ENCODE results near the gene CFAP45. TPM values are rescaled to one million over a fixed set of nuclear protein-coding genes. Genes with fewer than 3 reads are reported as not detected.

The CFAP45 gene
- total and polyA plus RNA-seq, 2 donors: 0.52 to 1.3 TPM

DNA sequence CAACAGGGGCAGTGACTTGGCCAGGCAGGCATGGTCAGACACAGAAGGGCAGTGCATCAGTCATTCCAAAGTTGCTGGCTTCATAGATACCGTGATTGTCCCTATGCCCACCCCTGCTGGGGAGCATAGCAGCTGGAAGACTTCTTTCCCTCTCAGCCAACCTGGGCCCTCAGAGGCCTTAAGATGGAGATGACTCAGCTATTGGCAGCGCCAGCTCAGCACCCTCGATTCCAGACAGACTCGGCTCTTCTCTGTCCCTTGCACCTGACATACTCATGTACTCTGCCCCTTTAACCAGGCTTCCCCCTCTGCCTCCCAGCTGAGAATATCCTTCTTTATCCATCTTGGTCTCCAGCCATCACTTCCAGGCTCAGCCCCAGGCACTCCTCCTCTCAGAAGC, 56.5 kb downstream of the CFAP45 start:
- no peaks in the 10 kb centered on the region for H3K36me3 ChIP-seq (ENCODE audit: control insufficient read depth in 2 of 2, insufficient read depth in 2 of 2, low read length in 1 of 2)
- no peak for DNase-seq (ENCODE audit: low read depth in 6 of 9, low spot score in 9 of 9)
- H3K27me3 ChIP-seq (ENCODE audit: control insufficient read depth in 2 of 2, insufficient read depth in 1 of 2, low read length in 1 of 2): peaks cover 0 to 2% of the 10 kb centered on the region in 2 donors
- no peaks in the 10 kb centered on the region for H3K4me1 ChIP-seq (ENCODE audit: control insufficient read depth in 2 of 2, insufficient read depth in 2 of 2, low read length in 2 of 2)
- H3K27ac ChIP-seq (ENCODE audit: low read depth in 1 of 2, low read length in 1 of 2): no peak overlapping the region
- H3K9me3 ChIP-seq (ENCODE audit: control insufficient read depth in 2 of 2, insufficient read depth in 1 of 2, low read length in 1 of 2): no peaks in the 10 kb centered on the region
- WGBS: 85% methylated on average over 4 of the region's 4 CpGs
- H3K4me3 ChIP-seq (ENCODE audit: low read length in 2 of 2): no peak overlapping the region

- H3K27me3 ChIP-seq (ENCODE audit: control insufficient read depth in 2 of 2, insufficient read depth in 1 of 2, low read length in 1 of 2): no peaks in the 10 kb centered on the region
- H3K4me3 ChIP-seq (ENCODE audit: low read length in 2 of 2): no peak overlapping the region
- no peak overlapping the region for H3K27ac ChIP-seq (ENCODE audit: low read depth in 1 of 2, low read length in 1 of 2)
- H3K9me3 ChIP-seq (ENCODE audit: control insufficient read depth in 2 of 2, insufficient read depth in 1 of 2, low read length in 1 of 2): no peaks in the 10 kb centered on the region
- no peaks in the 10 kb centered on the region for H3K4me1 ChIP-seq (ENCODE audit: control insufficient read depth in 2 of 2, insufficient read depth in 2 of 2, low read length in 2 of 2)
- 98% methylated on average over 2 of the region's 2 CpGs for WGBS
- no peak for DNase-seq (ENCODE audit: low read depth in 6 of 9, low spot score in 9 of 9)
- H3K36me3 ChIP-seq (ENCODE audit: control insufficient read depth in 2 of 2, insufficient read depth in 2 of 2, low read length in 1 of 2): no peaks in the 10 kb centered on the region
These were observed 58.2 kb downstream of the CFAP45 start for GRCh38 chr1:159841749-159842148.

DNA sequence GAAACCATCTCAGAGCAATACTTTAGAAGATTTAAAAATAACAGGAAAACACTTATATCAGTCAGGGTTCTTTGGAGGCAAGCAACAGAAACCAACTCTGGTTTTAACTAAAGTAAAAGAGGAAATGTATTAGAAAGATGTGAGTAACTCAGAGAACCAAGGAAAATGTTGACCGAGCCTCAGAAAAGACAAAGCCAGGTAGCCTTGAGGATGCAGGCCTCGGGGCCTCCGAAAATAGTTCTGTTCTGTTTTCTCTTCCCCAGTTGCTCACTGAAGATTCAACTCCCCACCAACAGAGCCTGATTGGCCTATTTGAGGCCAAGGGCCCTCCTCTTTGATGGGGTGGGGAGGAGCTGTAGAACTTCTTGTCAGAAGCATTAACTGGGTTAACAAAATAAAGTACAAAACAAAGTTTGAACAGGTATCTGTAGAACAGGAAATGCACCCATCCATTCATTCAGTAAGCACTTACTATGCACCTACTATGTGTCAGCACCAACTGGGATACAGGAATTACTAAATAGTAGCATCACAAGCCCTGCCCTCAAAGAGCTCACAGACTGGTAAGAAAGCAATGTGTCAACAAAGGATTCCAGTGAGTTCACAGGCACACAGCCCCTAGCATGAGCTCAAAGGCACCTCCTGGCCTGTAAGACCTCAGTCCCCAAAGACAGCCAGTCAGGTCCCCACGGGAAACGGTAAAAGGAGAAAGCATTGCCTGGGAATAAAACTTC, 60.7 kb downstream of the CFAP45 start:
- no peaks in the 10 kb centered on the region for H3K36me3 ChIP-seq (ENCODE audit: control insufficient read depth in 2 of 2, insufficient read depth in 2 of 2, low read length in 1 of 2)
- no peaks in the 10 kb centered on the region for H3K4me1 ChIP-seq (ENCODE audit: control insufficient read depth in 2 of 2, insufficient read depth in 2 of 2, low read length in 2 of 2)
- no peak for DNase-seq (ENCODE audit: low read depth in 6 of 9, low spot score in 9 of 9)
- no peak overlapping the region for H3K27ac ChIP-seq (ENCODE audit: low read depth in 1 of 2, low read length in 1 of 2)
- H3K4me3 ChIP-seq (ENCODE audit: low read length in 2 of 2): no peak overlapping the region
- WGBS: 97% methylated on average over 5 of the region's 5 CpGs
- no peaks in the 10 kb centered on the region for H3K9me3 ChIP-seq (ENCODE audit: control insufficient read depth in 2 of 2, insufficient read depth in 1 of 2, low read length in 1 of 2)
- H3K27me3 ChIP-seq (ENCODE audit: control insufficient read depth in 2 of 2, insufficient read depth in 1 of 2, low read length in 1 of 2): no peaks in the 10 kb centered on the region

DNA sequence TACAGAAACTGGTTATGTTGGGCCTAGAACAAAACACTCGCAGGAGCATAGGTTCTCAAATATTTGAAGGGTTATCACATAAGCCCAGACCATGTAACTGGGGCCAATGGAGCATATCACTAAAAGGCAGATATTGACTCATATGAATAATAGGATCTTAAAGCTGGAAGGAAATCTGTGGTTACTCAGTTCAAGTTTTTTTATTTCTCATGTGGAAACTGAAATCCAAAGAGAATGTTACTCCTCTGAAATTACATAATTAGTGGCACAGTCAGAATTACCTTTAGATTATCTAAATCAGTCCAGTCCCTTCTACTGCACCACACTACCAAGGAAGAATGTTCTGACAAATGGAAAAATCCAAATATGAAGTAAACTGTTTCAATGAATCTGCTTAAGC, 61.2 kb downstream of the CFAP45 start:
- no peak for DNase-seq (ENCODE audit: low read depth in 6 of 9, low spot score in 9 of 9)
- H3K9me3 ChIP-seq (ENCODE audit: control insufficient read depth in 2 of 2, insufficient read depth in 1 of 2, low read length in 1 of 2): no peaks in the 10 kb centered on the region
- no peaks in the 10 kb centered on the region for H3K4me1 ChIP-seq (ENCODE audit: control insufficient read depth in 2 of 2, insufficient read depth in 2 of 2, low read length in 2 of 2)
- H3K27me3 ChIP-seq (ENCODE audit: control insufficient read depth in 2 of 2, insufficient read depth in 1 of 2, low read length in 1 of 2): no peaks in the 10 kb centered on the region
- 90% methylated on average over 1 of the region's 1 CpG for WGBS
- no peak overlapping the region for H3K27ac ChIP-seq (ENCODE audit: low read depth in 1 of 2, low read length in 1 of 2)
- no peak overlapping the region for H3K4me3 ChIP-seq (ENCODE audit: low read length in 2 of 2)
- no peaks in the 10 kb centered on the region for H3K36me3 ChIP-seq (ENCODE audit: control insufficient read depth in 2 of 2, insufficient read depth in 2 of 2, low read length in 1 of 2)

GRCh38 chr1:159835862-159836525, 64.0 kb downstream of the CFAP45 start:
- Histone ChIP-seq H3K9me3 (ENCODE audit: control insufficient read depth in 2 of 2, insufficient read depth in 1 of 2, low read length in 1 of 2) (no peaks in the 10 kb centered on the region), H3K4me1 (ENCODE audit: control insufficient read depth in 2 of 2, insufficient read depth in 2 of 2, low read length in 2 of 2) (no peaks in the 10 kb centered on the region), H3K36me3 (ENCODE audit: control insufficient read depth in 2 of 2, insufficient read depth in 2 of 2, low read length in 1 of 2) (no peaks in the 10 kb centered on the region), H3K4me3 (ENCODE audit: low read length in 2 of 2) (no peak overlapping the region), H3K27me3 (ENCODE audit: control insufficient read depth in 2 of 2, insufficient read depth in 1 of 2, low read length in 1 of 2) (no peaks in the 10 kb centered on the region), H3K27ac (ENCODE audit: low read depth in 1 of 2, low read length in 1 of 2) (no peak overlapping the region)
- DNase-seq (ENCODE audit: low read depth in 6 of 9, low spot score in 9 of 9): no peak
- 96% methylated on average over 8 of the region's 8 CpGs for WGBS

DNA sequence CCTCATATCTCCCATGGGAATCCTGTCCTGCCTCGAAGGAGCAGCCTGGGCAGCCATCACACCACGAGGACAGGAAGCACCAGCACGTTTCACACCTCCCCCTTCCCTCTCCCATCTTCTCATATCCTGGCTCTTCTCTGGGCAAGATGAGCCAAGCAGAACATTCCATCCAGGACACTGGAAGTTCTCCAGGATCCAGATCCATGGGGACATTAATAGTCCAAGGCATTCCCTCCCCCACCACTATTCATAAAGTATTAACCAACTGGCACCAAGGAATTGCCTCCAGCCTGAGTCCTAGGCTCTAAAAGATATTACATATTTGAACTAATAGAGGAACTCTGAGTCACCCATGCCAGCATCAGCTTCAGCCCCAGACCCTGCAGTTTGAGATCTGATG, 64.6 kb downstream of the CFAP45 start:
- Histone ChIP-seq H3K27ac (ENCODE audit: low read depth in 1 of 2, low read length in 1 of 2) (no peak overlapping the region), H3K4me3 (ENCODE audit: low read length in 2 of 2) (no peak overlapping the region), H3K27me3 (ENCODE audit: control insufficient read depth in 2 of 2, insufficient read depth in 1 of 2, low read length in 1 of 2) (no peaks in the 10 kb centered on the region), H3K4me1 (ENCODE audit: control insufficient read depth in 2 of 2, insufficient read depth in 2 of 2, low read length in 2 of 2) (no peaks in the 10 kb centered on the region), H3K36me3 (ENCODE audit: control insufficient read depth in 2 of 2, insufficient read depth in 2 of 2, low read length in 1 of 2) (no peaks in the 10 kb centered on the region), H3K9me3 (ENCODE audit: control insufficient read depth in 2 of 2, insufficient read depth in 1 of 2, low read length in 1 of 2) (no peaks in the 10 kb centered on the region)
- 88% methylated on average over 3 of the region's 3 CpGs for WGBS
- DNase-seq (ENCODE audit: low read depth in 6 of 9, low spot score in 9 of 9): no peak

DNA sequence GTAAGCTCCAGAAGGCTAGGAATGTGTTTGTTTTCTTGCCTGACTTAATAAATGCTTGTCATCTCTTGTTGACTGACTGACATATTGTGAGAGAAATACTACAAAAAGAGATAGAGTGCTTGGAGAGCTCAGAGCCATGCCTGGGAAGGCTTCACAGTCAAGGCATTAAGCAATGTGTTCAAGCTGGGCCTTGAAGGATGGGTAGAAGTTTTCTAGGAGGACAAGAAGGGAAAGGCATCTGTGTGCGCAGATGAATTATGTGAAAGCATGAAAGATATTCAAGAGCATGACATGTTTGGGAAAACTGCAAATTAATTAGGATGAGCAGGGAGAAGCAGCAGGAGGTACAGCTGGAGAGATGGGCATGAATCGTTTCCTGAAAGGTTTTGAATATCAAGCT, 67.7 kb downstream of the CFAP45 start:
- H3K36me3 ChIP-seq (ENCODE audit: control insufficient read depth in 2 of 2, insufficient read depth in 2 of 2, low read length in 1 of 2): no peaks in the 10 kb centered on the region
- H3K9me3 ChIP-seq (ENCODE audit: control insufficient read depth in 2 of 2, insufficient read depth in 1 of 2, low read length in 1 of 2): no peaks in the 10 kb centered on the region
- DNase-seq (ENCODE audit: low read depth in 6 of 9, low spot score in 9 of 9): no peak
- H3K4me3 ChIP-seq (ENCODE audit: low read length in 2 of 2): no peak overlapping the region
- H3K4me1 ChIP-seq (ENCODE audit: control insufficient read depth in 2 of 2, insufficient read depth in 2 of 2, low read length in 2 of 2): peaks cover 1 to 7% of the 10 kb centered on the region in 2 donors
- H3K27ac ChIP-seq (ENCODE audit: low read depth in 1 of 2, low read length in 1 of 2): no peak overlapping the region
- WGBS: 98% methylated on average over 2 of the region's 2 CpGs
- H3K27me3 ChIP-seq (ENCODE audit: control insufficient read depth in 2 of 2, insufficient read depth in 1 of 2, low read length in 1 of 2): no peaks in the 10 kb centered on the region

DNA sequence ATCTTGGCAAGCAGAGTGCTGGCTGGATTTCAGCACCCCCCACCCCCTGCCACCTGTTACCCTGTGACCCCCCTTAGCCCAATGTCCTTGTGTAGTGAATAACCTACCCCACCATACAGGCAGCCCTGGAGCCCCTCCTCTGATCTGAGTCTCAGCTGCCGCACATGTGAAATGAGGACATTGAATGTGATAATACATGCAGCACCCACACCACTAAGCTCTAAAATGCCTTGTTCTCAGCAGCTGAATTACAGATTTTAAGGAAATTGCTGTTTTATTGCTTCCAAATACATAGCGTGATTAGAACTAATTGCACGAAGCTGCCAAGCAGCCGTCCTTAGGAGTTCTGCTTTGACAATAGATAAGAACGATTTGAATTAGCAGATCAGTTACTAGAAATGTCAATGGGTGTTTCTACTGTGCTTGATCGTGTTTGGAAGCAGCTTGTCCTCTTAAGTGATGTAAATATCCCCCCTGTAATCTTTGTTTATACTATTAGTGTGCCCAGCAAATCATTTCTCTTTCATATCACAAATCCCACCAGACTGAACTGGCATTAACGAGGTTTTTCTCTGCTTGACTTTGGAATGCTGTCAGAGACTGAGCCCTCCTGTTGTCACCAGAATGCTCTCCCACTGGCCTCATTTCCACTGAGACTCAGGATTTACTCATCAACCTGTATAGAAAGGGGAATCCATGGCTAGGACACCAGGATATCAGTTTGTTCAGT, 68.4 kb downstream of the CFAP45 start:
- 92% methylated on average over 7 of the region's 7 CpGs for WGBS
- Histone ChIP-seq H3K36me3 (ENCODE audit: control insufficient read depth in 2 of 2, insufficient read depth in 2 of 2, low read length in 1 of 2) (no peaks in the 10 kb centered on the region), H3K27ac (ENCODE audit: low read depth in 1 of 2, low read length in 1 of 2) (no peak overlapping the region), H3K4me3 (ENCODE audit: low read length in 2 of 2) (no peak overlapping the region), H3K9me3 (ENCODE audit: control insufficient read depth in 2 of 2, insufficient read depth in 1 of 2, low read length in 1 of 2) (no peaks in the 10 kb centered on the region), H3K27me3 (ENCODE audit: control insufficient read depth in 2 of 2, insufficient read depth in 1 of 2, low read length in 1 of 2) (no peaks in the 10 kb centered on the region), H3K4me1 (ENCODE audit: control insufficient read depth in 2 of 2, insufficient read depth in 2 of 2, low read length in 2 of 2) (peaks cover 4 to 14% of the 10 kb centered on the region in 2 donors)
- DNase-seq (ENCODE audit: low read depth in 6 of 9, low spot score in 9 of 9): no peak

- H3K4me1 ChIP-seq (ENCODE audit: control insufficient read depth in 2 of 2, insufficient read depth in 2 of 2, low read length in 2 of 2): peaks cover 9 to 23% of the 10 kb centered on the region in 2 donors
- H3K27ac ChIP-seq (ENCODE audit: low read depth in 1 of 2, low read length in 1 of 2): no peak overlapping the region
- H3K36me3 ChIP-seq (ENCODE audit: control insufficient read depth in 2 of 2, insufficient read depth in 2 of 2, low read length in 1 of 2): no peaks in the 10 kb centered on the region
- H3K4me3 ChIP-seq (ENCODE audit: low read length in 2 of 2): no peak overlapping the region
- DNase-seq (ENCODE audit: low read depth in 6 of 9, low spot score in 9 of 9): no peak
- H3K9me3 ChIP-seq (ENCODE audit: control insufficient read depth in 2 of 2, insufficient read depth in 1 of 2, low read length in 1 of 2): no peaks in the 10 kb centered on the region
- 96% methylated on average over 8 of the region's 8 CpGs for WGBS
- no peaks in the 10 kb centered on the region for H3K27me3 ChIP-seq (ENCODE audit: control insufficient read depth in 2 of 2, insufficient read depth in 1 of 2, low read length in 1 of 2)
These were observed 69.2 kb downstream of the CFAP45 start for GRCh38 chr1:159830722-159831121.
